Upper lobe of left lung (tissue), 6 donors: ENCODE data around the gene ZNF738. TPM values are rescaled to one million over a fixed set of nuclear protein-coding genes. Genes with fewer than 3 reads are reported as not detected.
"Not testable (repeated sequence)": the region's sequence is repeated elsewhere in the genome, so short reads cannot be mapped to it uniquely, and the experiment has no call there.

Source experiments
- ATAC-seq, 2 donors: fragments of 200-7000 bp; cut with Tn5 transposase; one replicate each; pipeline ENCODE4 v1.9.1; 2022; ENCODE audit warnings: mild to moderate bottlenecking in 2 of 2, moderate library complexity in 2 of 2; ENCODE audit not compliant: low FRiP score in 2 of 2
- DNase-seq, 2 donors: peaks; one replicate each; pipeline ENCODE4 v3.0.0-alpha.2; 2019 to 2020
- H3K27ac ChIP-seq, 4 donors: fragments of 200-600 bp; sonication (generic); one replicate each; pipeline ENCODE4 v1.5.1; 2016 to 2019
- H3K27me3 ChIP-seq, 4 donors: fragments of 200-600 bp; sonication (generic); one replicate each; pipeline ENCODE4 v1.5.1; 2017 to 2019
- H3K36me3 ChIP-seq, 4 donors: fragments of 200-600 bp; sonication (generic); one replicate each; pipeline ENCODE4 v1.5.1; 2016 to 2019
- H3K4me1 ChIP-seq, 4 donors: fragments of 200-600 bp; sonication (generic); one replicate each; pipeline ENCODE4 v1.5.1; 2018 to 2019
- H3K4me3 ChIP-seq, 4 donors: fragments of 200-600 bp; sonication (generic); one replicate each; pipeline ENCODE4 v1.5.1; 2017 to 2019; ENCODE audit warnings: mild to moderate bottlenecking in 2 of 4, moderate library complexity in 1 of 4
- H3K9me3 ChIP-seq, 4 donors: fragments of 200-600 bp; sonication (generic); one replicate each; pipeline ENCODE4 v1.5.1; 2018 to 2019
- EP300 ChIP-seq, 4 donors: sonication (generic); formaldehyde crosslinking; IDR thresholded peaks; one replicate each; pipeline ENCODE4 v1.5.1; 2017; ENCODE audit warnings: antibody characterized with exemption in 4 of 4, control low read depth in 2 of 4
- POLR2A ChIP-seq, 4 donors: fragments of 450-650 bp; IDR thresholded peaks; one replicate each; pipeline ENCODE4 v1.5.1; 2016 to 2017; ENCODE audit warnings: antibody characterized with exemption in 4 of 4, mild to moderate bottlenecking in 2 of 4
- POLR2AphosphoS5 ChIP-seq, 2 donors: sonication (generic); formaldehyde crosslinking; IDR thresholded peaks; one replicate each; pipeline ENCODE4 v1.5.1; 2017; ENCODE audit warnings: antibody characterized with exemption in 2 of 2
- WGBS, 2 donors: methylation state at CpG; one replicate each; pipeline ENCODE4 v1.1.5; 2017 to 2018; 5-methylcytosine and 5-hydroxymethylcytosine counted together
- total RNA-seq, 6 donors: library from RNA; depleted of rRNA in 4 of 6; stranded (reverse); fragments of >200 nt in 4 of 6; gene quantifications; one replicate each; pipeline versions ENCODE4 v1.1.0 to v1.2.1, GENCODE V29; 2016 to 2021
- TF ChIP-seq, protein P1 (sequence below), 6 experiments: fragments of 450-650 bp in 4 of 6; fragments of 200-600 bp in 2 of 6; sonication (generic) in 2 of 6; IDR thresholded peaks; one replicate each; pipeline ENCODE4 v1.5.1; 2016 to 2019; ENCODE audit warnings: antibody characterized with exemption in 6 of 6
- donor health status: DM: no; HTN: no; CAD: no; lungs with moderate emphysema.
- donor health status: DM: no; HTN: yes; CAD: no; lungs with severe emphysema.

ZNF738 gene
- total RNA-seq, 6 donors from 2014 or later: 4.0 to 27.2 (median 6.8) TPM

DNA sequence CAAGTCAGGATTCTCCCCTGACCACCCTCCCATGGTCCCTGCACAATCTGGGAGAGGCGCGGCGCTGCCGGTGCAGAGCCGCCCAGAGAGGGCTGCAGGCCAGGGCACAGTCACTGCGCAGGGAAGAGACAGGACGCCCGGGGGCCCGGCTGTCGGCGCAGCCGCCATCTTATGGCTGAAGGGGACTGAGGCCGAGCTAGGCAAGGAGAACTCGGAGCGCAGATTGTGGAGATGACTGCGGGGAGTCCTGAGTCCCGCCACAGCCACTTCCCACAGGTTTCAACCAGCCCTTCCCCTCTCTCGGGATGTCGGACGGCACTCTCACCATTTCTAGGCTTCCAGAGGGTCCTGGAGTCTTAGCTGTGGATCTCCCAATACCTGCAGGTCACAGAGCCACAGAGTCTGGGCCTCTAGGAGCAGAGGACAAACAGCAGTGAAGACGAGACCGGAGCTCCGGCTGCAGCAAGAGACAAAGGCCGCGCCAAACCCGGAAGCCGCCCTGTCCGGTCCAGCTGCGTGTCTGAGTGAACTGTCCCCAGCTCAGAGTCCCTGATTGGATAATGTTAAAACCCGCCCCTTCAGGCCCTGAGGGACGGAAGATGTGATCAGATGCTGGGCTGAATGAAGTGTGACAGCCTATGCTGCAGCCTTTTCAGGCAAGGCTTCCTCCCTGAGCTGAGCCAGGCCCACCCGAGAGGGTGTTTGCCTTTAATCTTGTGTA lies 29.8 kb upstream of the ZNF738 start, which contains the start of gene ZNF708:
Gene ZNF708 (minus strand): TSS at position 526 of the 721 bp plus-strand sequence. CDS start 198 bp downstream, at position 328.
- TF ChIP-seq, protein P1, sequence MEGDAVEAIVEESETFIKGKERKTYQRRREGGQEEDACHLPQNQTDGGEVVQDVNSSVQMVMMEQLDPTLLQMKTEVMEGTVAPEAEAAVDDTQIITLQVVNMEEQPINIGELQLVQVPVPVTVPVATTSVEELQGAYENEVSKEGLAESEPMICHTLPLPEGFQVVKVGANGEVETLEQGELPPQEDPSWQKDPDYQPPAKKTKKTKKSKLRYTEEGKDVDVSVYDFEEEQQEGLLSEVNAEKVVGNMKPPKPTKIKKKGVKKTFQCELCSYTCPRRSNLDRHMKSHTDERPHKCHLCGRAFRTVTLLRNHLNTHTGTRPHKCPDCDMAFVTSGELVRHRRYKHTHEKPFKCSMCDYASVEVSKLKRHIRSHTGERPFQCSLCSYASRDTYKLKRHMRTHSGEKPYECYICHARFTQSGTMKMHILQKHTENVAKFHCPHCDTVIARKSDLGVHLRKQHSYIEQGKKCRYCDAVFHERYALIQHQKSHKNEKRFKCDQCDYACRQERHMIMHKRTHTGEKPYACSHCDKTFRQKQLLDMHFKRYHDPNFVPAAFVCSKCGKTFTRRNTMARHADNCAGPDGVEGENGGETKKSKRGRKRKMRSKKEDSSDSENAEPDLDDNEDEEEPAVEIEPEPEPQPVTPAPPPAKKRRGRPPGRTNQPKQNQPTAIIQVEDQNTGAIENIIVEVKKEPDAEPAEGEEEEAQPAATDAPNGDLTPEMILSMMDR (IDR thresholded peaks at IDR 0.05): no peak
- TF ChIP-seq POLR2AphosphoS5 (IDR thresholded peaks at IDR 0.05): peak; percentile 79 to 85
- no peak for TF ChIP-seq EP300 (IDR thresholded peaks at IDR 0.05)
- peak; percentile 14 to 89 (median 86) for TF ChIP-seq POLR2A (IDR thresholded peaks at IDR 0.05)
- H3K4me1 ChIP-seq: peaks cover 9 to 17% (median 12%) of the 10 kb centered on the region in 4 donors
- H3K9me3 ChIP-seq: peaks cover 0 to 13% (median 4%) of the 10 kb centered on the region in 4 donors
- peak within 1 kb of the TSS; percentile 91 to 97 (median 94) for H3K27ac ChIP-seq
- DNase-seq (peak; percentile 91 to 94), ATAC-seq (peak; percentile 99 to 100)
- no peaks in the 10 kb centered on the region for H3K27me3 ChIP-seq
- peak within 1 kb of the TSS; percentile 60 to 76 (median 66) for H3K4me3 ChIP-seq
- peaks cover 0 to 17% (median 9%) of the 10 kb centered on the region in 4 donors for H3K36me3 ChIP-seq
- 0 to 1% methylated on average over 17 to 21 of the region's 32 CpGs for WGBS, 2 donors

DNA sequence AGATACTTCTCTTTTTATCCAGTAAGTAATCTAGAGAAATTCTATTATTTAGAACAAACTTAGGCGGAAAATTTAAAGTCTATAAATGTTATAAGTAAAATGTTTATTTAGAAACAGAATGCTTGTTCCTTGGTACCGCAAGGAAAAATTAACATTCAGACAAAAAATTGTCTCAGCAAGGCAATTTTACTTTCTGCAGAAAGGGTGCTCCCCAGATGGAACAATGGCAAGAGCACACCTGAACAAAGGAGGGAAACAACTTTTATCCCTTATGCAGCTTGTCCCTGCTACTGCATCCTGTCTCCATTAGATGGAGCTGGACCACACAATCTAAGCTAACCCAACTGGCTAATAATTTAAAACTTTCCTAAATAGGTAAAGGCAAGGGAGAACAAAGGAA lies 23.1 kb upstream of the ZNF738 start:
- H3K9me3 ChIP-seq: peaks cover 14 to 40% (median 26%) of the 10 kb centered on the region in 4 donors
- DNase-seq (no peak), ATAC-seq (no peak)
- no peaks in the 10 kb centered on the region for H3K36me3 ChIP-seq
- 46 to 47% methylated on average over 2 of the region's 2 CpGs for WGBS, 2 donors
- no peak overlapping the region for H3K4me3 ChIP-seq
- H3K27ac ChIP-seq: no peak overlapping the region
- TF ChIP-seq POLR2A (IDR thresholded peaks at IDR 0.05) (no peak), EP300 (IDR thresholded peaks at IDR 0.05) (no peak), POLR2AphosphoS5 (IDR thresholded peaks at IDR 0.05) (no peak)
- TF ChIP-seq, protein P1 (IDR thresholded peaks at IDR 0.05): no peak
- no peaks in the 10 kb centered on the region for H3K27me3 ChIP-seq
- no peaks in the 10 kb centered on the region for H3K4me1 ChIP-seq

DNA sequence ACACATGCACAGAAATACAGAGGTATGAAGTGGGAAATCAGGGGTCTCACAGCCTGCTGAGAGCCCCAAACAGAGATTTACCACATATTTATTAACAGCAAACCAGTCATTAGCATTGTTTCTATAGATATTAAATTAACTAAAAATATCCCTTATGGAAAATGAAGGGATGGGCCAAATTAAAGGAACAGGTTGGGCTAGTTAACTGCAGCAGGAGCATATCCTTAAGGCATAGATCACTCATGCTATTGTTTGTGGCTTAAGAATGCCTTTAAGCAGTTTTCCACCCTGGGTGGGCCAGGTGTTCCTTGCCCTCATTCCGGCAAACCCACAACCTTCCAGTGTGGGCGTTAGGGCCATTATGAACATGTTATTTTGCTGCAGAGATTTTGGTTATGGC lies 14.0 kb upstream of the ZNF738 start:
- WGBS, 2 donors: 44 to 50% methylated on average over 2 of the region's 2 CpGs
- H3K4me3 ChIP-seq, H3K27me3 ChIP-seq, H3K4me1 ChIP-seq, H3K9me3 ChIP-seq, ATAC-seq, H3K36me3 ChIP-seq, DNase-seq, H3K27ac ChIP-seq: not testable (repeated sequence)

DNA sequence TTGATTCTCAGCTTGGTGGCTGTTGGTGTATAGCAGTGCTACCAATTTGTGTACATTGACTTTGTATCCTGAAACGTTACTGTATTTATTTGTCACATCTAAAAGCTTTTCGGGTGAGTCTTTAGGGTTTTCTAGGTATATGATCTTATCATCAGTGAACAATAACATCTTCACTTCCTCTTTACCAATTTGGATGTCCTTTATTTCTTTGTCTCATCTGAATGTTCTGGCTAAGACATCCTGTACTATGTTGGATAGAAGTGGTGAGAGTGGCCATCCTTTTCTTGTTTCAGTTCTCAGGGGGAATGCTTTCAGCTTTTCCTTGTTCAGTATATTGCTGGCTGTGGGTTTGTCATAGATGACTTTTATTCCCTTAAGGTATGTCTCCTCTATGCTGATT lies 6.0 kb upstream of the ZNF738 start:
- ATAC-seq (no peak), DNase-seq (no peak)
- no peak overlapping the region for H3K27ac ChIP-seq
- H3K27me3 ChIP-seq: no peaks in the 10 kb centered on the region
- WGBS, 2 donors: 38 to 67% methylated on average over 1 to 2 of the region's 2 CpGs
- no peak overlapping the region for H3K4me3 ChIP-seq
- H3K4me1 ChIP-seq: no peaks in the 10 kb centered on the region
- peaks cover 0 to 4% (median 2%) of the 10 kb centered on the region in 4 donors for H3K9me3 ChIP-seq
- H3K36me3 ChIP-seq: no peaks in the 10 kb centered on the region
- TF ChIP-seq POLR2A (IDR thresholded peaks at IDR 0.05) (no peak), POLR2AphosphoS5 (IDR thresholded peaks at IDR 0.05) (no peak), EP300 (IDR thresholded peaks at IDR 0.05) (no peak)
- TF ChIP-seq, protein P1 (IDR thresholded peaks at IDR 0.05): no peak

DNA sequence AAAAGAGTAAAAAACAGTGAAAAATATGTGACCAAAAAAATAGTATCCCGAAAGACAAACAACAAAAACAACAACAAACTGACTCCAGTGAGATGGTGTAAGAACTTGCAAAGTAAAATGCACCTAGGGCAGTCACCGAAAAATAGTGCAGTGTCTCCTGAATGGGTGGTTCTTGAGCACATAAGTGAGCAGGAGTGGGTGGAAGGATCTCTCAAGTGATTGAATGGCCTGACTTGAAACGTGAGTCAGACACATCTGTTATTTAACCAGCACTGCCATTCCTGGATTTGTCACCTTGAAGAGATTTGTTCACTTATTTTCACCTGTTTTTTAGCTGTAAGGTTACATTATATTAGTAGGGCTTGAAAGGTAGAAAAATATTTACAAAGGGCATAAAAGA lies 3.5 kb downstream of the ZNF738 start:
- ATAC-seq: no peak
- Histone ChIP-seq H3K27me3 (no peaks in the 10 kb centered on the region), H3K27ac (no peak overlapping the region), H3K36me3 (peaks cover 4 to 26% (median 9%) of the 10 kb centered on the region in 4 donors), H3K4me3 (no peak overlapping the region), H3K4me1 (peaks cover 0 to 9% (median 3%) of the 10 kb centered on the region in 4 donors), H3K9me3 (no peaks in the 10 kb centered on the region)
- TF ChIP-seq, protein P1 (IDR thresholded peaks at IDR 0.05): no peak
- TF ChIP-seq POLR2A (IDR thresholded peaks at IDR 0.05): no peak
- no peak for TF ChIP-seq EP300 (IDR thresholded peaks at IDR 0.05)
- no peak for TF ChIP-seq POLR2AphosphoS5 (IDR thresholded peaks at IDR 0.05)
- WGBS, 2 donors: 78 to 90% methylated on average over 3 of the region's 3 CpGs
- no peak for DNase-seq
